Lower leg skin (tissue), 3 donors: Measurements from ENCODE around the gene FLT3.

ENCODE experiments used
- CTCF ChIP-seq, 3 donors: fragments of 450-650 bp; IDR thresholded peaks; one replicate each; pipeline ENCODE4 v1.5.1; 2016; ENCODE audit warnings: antibody characterized with exemption in 3 of 3, mild to moderate bottlenecking in 3 of 3, moderate library complexity in 2 of 3
- POLR2A ChIP-seq, 2 donors: fragments of 450-650 bp; IDR thresholded peaks; one replicate each; pipeline ENCODE4 v1.6.1; 2016 to 2017; ENCODE audit warnings: antibody characterized with exemption in 2 of 2, mild to moderate bottlenecking in 1 of 2, moderate library complexity in 1 of 2

DNA sequence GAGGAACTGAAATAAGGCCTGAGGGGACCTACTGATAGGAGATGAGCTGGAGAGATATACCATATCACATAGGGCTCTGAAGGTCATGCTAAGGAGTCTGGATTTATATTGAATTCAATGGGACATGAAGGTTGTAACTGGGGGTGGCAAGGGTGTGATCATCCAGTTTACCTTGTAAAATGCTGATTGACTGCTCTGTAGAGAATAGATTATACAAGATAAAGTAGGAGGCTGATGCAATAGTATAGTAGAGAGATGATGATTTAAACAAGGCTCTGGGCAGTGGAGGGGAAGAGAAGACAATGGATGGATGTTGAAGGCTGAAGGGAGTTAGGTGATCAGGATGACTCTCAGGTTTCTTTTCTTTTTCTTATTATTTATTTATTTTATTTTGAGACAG lies 19.9 kb upstream of the FLT3 start:
- no peak for TF ChIP-seq CTCF (IDR thresholded peaks at IDR 0.05)
- TF ChIP-seq POLR2A (IDR thresholded peaks at IDR 0.05), result no peak
